GM21723 (cell line): ENCODE results near the gene FETUB.
A peak's percentile ranks its signal among the peaks of the same experiment; 100 is the strongest.
"Not testable (repeated sequence)": the region's sequence is repeated elsewhere in the genome, so short reads cannot be mapped to it uniquely, and the experiment has no call there.

Source experiments
- ATAC-seq: cut with Tn5 transposase; IDR thresholded peaks from one replicate; pipeline ENCODE4 v1.9.1; 2021; ENCODE audit warnings: mild to moderate bottlenecking, moderate library complexity; ENCODE audit not compliant: unreplicated experiment

Gene FETUB

DNA sequence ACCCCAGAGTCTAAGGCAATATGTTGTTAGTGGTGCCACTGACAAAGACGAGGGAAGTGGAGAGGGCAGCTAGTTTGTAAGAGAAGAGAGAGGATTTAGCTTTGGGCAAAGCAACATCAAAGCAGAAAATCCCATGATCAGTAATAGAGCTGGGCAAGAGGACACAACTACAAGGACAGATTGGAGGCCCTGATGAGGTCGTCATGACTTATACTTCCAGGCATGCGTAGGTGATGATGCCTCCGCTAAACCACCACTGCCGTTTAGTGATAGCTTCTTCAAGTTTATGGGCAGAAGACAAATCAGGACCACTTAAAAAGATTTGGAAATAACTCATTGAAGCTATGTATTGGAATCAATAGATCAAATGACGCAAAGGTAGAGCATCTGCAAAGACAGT, 28.2 kb downstream of the FETUB start:
- ATAC-seq = no peak

DNA sequence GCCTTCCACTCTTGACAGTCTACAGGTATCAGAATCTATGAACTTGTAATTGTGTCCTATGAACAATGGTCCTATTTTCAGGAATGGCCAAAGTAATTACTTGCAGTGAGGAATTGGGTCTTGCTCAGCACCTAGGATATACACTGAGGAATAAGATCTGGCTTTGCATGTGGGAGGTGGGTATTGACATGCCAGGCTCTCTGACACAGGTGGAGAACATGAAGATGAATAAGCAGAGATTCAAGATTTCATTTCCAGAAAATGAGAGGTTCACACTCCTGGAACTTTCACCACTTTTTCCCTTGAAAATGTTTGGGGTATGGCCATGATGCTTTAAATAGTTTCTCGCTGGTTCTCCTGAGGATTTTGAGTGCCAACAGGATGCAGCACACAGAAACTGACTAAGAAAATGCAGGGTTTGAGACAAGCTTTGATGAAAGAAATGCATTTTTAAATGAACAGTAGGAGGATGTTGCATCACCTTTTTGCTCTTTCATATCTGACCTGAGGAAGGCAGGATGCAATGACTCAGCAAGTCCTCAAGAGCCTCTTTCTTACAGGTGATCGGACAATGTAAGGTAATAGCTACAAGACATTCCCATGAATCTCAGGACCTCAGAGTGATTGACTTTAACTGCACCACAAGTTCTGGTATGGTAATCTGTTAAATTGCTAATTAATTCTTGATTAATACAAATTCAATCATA, 29.3 kb downstream of the FETUB start:
- no peak for ATAC-seq

DNA sequence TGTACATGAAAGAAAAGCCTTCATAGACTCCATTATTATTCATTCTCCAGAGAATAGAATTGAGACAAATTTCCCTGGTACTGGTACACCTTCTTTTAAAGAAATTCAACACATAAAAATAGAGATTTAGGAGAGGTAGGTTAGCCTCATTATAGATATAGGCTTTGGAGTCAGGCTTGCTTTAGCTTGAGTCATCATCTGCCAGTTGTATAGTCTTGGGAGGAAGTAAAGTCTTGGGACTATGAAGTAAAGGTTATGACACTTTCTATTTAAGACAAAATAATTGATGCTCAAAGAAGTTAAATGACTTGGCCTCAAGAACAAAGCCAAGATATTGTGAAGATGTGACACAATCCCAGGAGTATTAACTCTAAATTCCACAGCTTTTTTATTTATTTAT, 30.0 kb downstream of the FETUB start:
- ATAC-seq = no peak

DNA sequence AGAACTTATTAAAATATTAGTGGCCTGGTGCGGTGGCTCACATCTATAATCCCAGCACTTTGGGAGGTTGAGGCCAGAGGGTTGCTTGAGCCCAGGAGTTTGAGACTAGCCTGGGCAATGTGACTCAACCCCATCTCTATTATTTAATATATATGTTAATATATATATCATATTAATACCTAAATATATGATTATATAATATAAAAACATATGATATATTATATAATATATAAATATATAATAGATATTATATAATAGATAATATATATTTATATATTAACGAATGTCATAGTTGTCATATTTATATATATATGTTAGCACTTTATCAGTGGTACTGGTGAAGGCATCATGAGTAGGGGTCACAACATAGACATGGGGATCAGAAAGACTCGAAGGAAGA, 30.9 kb downstream of the FETUB start:
- ATAC-seq = no peak

DNA sequence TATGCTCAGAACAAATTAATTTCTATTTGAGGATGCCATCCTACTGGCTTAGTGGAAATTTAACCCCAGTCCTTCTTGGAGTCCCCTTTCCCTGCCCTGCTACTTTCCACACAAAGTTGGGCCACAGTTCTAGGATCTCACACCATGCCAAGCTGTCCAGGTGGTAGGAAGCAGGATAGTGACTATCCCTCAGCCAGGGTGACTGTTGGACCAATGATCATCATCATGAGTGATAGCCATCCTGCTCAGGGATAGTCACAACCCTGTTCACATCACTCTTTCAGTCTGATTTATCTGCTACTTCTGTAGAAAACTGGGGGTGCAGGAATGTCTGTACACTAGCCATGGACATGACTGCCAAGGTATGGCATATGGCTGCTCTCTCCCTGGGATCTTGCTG, 38.4 kb downstream of the FETUB start:
- no peak for ATAC-seq

DNA sequence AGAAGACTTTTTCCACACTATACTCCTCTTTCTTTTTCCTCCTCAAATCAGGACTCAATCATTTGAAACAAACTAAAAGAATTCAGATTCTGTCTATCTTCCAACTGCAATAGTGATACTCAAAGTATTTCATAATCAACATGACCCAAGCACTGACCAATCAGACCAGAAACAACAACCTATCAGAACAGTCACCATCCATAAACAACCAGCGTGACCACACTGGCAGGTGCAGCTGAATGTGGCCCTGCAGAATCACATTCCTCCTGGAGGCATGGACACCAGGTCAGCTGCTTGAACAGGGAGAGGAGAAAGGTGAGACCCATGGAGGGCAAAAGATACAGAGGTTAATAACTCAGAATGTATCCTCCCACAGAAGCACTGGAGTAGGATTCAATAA, 39.0 kb downstream of the FETUB start:
- no peak for ATAC-seq

DNA sequence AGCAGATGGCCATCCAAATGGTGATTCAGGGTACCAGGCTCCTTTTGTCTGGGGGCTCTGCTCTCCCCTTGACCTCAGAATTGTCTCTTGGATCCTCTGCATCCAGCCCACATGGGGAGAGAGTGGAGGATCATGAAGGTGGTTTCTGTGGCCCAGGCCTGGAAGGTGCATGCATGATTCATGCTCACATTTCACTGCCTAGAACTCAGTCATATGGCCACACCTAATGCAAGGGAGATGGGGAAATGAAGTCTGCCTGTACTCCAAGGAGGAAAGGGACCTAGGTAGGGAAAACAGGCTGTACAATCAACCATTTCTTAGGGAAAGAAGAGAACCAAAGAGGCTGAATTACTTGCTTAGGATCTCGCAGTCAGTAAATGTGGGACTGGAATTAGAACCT, 40.7 kb downstream of the FETUB start:
- no peak for ATAC-seq

DNA sequence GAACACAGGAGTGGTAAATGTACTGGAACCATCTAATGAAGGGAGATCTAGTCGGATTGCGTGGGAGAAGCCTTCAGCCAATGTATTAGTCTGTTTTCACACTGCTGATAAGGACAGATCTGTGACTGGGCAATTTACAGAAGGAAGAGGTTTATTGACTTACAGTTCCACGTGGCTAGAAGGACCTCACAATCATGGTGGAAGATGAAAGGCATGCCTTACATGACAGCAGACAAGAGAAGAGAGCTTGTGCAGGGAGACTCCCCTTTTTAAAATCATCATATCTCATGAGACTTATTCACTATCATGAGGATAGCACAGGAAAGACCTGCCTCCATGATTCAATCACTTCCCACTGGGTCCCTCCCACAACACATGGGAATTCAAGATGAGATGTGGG, 42.6 kb downstream of the FETUB start:
- ATAC-seq = no peak

DNA sequence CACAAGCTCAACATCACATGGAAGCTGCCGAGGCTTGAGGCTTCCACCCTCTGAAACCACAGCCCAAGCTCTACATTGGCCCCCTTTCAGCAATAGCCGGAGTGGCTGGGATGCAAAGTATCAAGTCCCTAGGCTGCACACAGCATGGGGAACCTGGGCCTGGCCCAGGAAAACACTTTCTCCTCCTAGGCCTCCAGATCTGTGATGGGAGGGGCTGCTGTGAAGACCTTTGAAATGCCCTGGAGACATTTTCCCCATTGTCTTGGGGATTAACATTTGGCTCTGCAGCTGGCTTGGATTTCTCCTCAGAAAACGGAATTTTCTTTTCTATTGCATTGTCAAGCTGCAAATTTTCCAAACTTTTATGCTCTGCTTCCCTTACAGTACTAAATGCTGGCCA, 43.8 kb downstream of the FETUB start:
- no peak for ATAC-seq

DNA sequence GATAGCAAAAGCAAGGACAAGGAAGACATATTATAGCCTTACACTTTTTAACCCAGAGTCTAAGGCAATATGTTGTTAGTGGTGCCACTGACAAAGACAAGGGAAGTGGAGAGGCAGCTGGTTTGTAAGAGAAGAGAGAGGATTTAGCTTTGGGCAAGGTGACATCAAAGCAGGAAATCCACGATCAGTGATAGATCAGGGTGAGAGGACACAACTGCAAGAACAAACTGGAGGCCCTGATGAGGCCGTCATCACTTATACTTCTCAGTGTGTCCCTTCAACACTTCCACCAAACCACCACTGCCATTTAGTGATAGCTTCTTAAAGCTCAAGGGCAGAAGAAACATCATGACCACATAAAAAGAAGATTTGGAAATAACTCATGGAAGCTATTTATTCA, 46.3 kb downstream of the FETUB start:
- not testable (repeated sequence) for ATAC-seq

DNA sequence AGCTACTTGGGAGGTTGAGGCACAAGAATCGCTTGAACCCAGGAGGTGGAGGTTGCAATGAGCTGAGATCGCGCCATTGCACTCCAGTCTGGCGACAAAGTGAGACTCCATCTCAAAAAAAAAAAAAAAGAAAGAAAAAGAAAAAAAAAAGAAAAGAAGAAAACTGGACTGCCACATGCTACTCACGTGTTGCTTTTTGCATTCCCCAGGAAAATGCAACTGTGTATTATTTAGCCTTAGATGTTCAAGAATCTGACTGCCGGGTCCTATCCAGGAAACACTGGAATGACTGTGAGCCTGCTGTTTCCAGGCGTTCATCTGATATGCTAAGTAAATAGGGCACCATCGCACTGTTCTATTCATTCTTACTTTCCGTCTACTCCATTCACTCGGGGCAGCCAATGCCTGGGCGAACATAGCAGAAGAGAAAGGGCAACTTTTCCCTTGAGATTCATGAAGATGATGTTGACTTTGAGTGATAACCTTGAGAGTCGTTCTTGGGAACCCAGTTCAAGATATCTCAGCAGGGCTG, 47.0 kb downstream of the FETUB start:
- no peak for ATAC-seq

DNA sequence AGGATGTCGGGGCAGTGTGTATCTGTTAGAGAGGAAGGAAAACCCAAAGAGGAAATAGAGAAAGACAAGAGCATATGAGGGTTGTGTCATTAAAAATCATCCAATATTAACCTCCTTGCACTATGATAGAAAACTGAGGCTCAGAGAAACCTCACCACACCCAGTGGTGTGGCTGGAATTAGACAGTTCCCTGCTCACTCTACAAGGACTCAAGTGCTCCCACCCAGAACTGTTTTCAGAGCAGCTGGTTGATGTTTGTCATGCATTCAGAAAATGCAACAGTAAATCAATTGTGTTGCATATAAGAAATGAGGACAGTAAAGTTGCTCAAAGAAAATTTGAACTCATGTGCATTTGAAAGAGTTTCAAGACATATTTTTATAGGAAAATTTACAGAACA, 50.1 kb downstream of the FETUB start:
- not testable (repeated sequence) for ATAC-seq

DNA sequence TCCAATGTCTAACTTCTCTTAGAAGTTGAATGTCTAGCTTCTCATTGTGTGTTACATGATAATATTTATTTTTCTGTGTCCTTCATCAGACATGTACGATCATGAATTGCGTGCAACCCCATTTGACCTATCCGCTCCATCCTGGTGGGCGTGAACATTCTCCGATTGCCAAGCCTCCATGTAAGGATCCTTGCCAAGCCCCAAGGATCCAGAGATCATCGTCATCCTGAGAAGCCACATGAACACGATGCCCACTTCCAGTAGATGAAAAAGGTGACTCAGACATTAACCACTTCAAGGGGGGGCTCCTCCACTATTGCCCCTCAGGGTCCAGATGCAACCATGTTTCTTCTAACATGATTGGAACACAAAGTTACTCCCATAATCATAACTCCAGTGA, 51.5 kb downstream of the FETUB start:
- no peak for ATAC-seq

DNA sequence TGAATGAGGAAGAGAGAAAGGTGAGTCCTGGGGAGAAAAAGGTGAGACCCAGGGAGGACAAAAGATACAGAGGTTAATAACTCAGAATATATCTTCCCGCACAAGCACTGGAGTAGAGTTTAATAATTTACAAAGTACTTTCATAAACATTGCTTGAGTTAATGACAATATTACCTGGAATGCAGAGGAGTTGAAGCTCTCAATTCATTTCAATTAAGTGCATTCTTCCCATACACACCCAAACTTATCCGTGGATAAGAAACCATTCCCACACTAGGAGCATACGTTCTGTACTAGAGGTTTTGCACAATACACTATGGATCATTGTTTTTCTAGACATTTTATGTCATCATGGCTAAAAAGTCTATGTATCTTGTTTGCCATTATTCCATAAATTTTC, 53.6 kb downstream of the FETUB start:
- no peak for ATAC-seq

DNA sequence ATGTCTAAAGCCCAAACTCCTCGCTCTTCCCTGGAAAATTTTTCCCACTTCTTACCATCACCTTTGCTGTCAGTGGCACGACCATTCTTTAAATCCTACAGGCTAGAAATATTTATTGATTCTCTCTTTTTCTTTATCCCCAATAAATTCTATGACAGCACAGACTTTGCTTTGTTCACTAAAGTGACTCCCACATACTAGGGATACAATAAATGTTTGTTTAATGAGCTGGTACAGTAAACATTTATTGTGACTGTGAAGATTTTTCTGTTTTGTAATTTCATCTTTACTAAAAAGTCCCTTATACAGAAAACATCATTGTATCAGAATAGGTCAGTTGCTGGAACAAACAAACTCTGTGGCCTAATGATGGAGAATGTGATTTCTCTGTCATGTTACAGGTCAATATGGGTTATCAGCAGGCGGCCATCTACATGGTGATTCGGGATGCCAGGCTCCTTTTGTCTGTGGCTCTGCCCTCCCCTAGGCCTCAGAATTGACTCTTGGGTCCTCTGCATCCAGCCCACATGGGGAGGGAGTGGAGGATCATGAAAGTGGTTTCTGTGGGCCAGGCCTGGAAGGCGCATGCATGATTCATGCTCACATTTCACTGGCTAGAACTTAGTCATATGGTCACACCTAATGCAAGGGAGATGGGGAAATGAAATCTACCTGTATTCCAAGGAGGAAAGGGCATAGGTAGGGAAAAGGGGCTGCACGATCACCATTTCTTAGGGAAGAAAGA, 54.3 kb downstream of the FETUB start:
- ATAC-seq = no peak

DNA sequence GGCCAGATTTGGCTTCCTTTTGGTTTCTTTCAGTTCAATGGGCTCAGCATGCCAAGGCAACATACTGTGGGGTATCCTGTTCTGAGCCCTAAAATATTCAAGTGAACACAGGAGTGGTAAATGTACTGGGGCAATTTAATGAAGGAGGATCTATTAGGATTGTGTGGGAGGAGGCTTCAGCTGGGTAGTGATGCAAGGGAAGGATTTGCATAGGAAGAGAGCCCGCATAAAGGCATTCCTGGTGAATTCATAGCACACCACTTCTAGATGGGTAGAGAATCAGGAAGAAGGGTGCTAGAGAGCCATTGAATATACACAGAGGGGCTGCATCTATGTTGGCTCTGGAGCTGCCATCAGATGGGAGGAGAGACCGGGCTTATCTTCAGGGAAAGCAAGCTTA, 56.3 kb downstream of the FETUB start:
- ATAC-seq = no peak

DNA sequence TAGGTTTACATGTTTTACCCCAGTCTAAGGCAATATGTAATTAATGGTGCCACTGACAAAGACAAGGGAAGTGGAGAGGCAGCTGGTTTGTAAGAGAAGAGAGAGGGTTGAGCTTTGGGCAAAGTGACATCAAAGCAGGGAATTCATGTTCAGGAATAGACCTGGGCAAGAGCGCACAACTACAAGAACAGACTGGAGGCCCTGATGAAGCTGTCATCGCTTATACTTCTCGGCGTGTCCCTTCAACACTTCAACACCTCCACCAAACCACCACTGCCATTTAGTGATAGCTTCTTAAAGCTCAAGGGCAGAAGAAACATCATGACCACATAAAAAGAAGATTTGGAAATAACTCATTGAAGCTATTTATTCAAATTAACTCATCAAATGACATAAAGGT, 57.3 kb downstream of the FETUB start:
- ATAC-seq = no peak

DNA sequence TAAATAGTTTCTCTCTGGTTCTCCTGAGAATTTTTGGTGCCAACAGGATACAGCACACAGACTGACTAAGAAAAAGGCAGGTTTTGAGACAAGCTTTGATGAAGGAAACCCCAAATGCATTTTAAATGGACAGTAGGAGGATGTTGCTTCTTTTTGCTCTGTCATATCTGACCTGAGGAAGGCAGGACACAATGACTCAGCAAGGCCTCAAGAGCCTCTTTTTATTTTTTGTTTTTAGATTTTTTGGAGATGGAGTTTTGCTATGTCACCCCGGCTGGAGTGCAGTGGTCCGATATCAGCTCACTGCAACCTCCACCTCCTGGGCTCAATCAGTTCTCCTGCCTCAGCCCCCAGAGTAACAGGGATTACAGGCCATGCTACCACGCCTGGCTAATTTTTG, 60.1 kb downstream of the FETUB start:
- ATAC-seq = peak; percentile 49

DNA sequence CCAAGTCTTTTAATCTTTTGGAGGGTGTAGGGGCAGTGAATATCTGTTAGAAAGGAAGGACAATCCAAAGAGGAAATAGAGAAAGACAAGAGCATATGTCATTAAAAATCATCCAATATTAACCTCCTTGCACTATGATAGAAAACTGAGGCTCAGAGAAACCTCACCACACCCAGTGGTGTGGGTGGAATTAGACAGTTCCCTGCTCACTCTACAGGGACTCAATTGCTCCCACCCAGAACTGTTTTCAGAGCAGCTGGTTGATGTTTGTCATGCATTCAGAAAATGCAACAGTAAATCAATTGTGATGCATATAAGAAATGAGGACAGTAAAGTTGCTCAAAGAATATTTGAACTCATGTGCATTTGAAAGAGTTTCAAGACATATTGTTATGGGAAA, 62.3 kb downstream of the FETUB start:
- not testable (repeated sequence) for ATAC-seq
